Chondrocyte (in vitro differentiated cells): ENCODE data around the gene APBB2. TPM values are rescaled to one million over a fixed set of nuclear protein-coding genes. Genes with fewer than 3 reads are reported as not detected.

Experiments
- DNase-seq: peaks from one replicate; pipeline ENCODE4 v3.0.0; 2021; ENCODE audit warnings: mixed read lengths, low spot score
- H3K27ac Mint-ChIP-seq: one replicate; pipeline ENCODE4 v1.8.0; 2021; ENCODE audit warnings: mild to moderate bottlenecking, moderate library complexity, mixed read lengths; ENCODE audit not compliant: unreplicated experiment
- H3K27me3 Mint-ChIP-seq: 2 replicates; pipeline ENCODE4 v1.8.0; 2021; ENCODE audit warnings: low read depth, mixed read lengths
- H3K36me3 Mint-ChIP-seq: 2 replicates; pipeline ENCODE4 v1.8.0; 2021; ENCODE audit warnings: low read depth, mixed read lengths
- H3K4me1 Mint-ChIP-seq: 2 replicates; pipeline ENCODE4 v1.8.0; 2021; ENCODE audit warnings: low read depth, mild to moderate bottlenecking, mixed read lengths
- H3K4me3 Mint-ChIP-seq: one replicate; pipeline ENCODE4 v1.8.0; 2021; ENCODE audit warnings: mild to moderate bottlenecking, moderate library complexity, mixed read lengths; ENCODE audit not compliant: unreplicated experiment
- H3K9me3 Mint-ChIP-seq: 2 replicates; pipeline ENCODE4 v1.8.0; 2021; ENCODE audit warnings: low read depth, mixed read lengths
- CTCF ChIP-seq: fragments of 200-600 bp; sonication (generic); IDR thresholded peaks from 2 replicates; pipeline ENCODE4 v1.5.0; 2021; ENCODE audit warnings: antibody characterized with exemption, mild to moderate bottlenecking, moderate library complexity
- total RNA-seq: library from RNA; stranded (reverse); gene quantifications from 3 replicates; pipeline ENCODE4 v1.2.1, GENCODE V29; 2021

Gene APBB2
- total RNA-seq, 1 donor from 2014 or later: 119 TPM

- Mint-ChIP-seq H3K36me3 (peaks cover 41% of the 10 kb centered on the region), H3K27ac (peak overlapping the region; percentile 27), H3K4me3 (no peak overlapping the region), H3K4me1 (peaks cover 3% of the 10 kb centered on the region), H3K9me3 (no peaks in the 10 kb centered on the region), H3K27me3 (no peaks in the 10 kb centered on the region)
- TF ChIP-seq CTCF: no peak
- DNase-seq: no peak
Observed at GRCh38 chr4:40832175-40832574, 382.2 kb downstream of the APBB2 start.

GRCh38 chr4:40831146-40831907 is 383.0 kb downstream of the APBB2 start:
- TF ChIP-seq CTCF: no peak
- Mint-ChIP-seq H3K27ac (no peak overlapping the region), H3K4me3 (no peak overlapping the region), H3K36me3 (peaks cover 46% of the 10 kb centered on the region), H3K27me3 (no peaks in the 10 kb centered on the region), H3K4me1 (peaks cover 3% of the 10 kb centered on the region), H3K9me3 (no peaks in the 10 kb centered on the region)
- no peak for DNase-seq

- H3K27ac Mint-ChIP-seq: no peak overlapping the region
- no peak for DNase-seq
Observed at GRCh38 chr4:40829586-40829985, 384.8 kb downstream of the APBB2 start.

GRCh38 chr4:40828661-40829060 is 385.7 kb downstream of the APBB2 start:
- H3K9me3 Mint-ChIP-seq: no peaks in the 10 kb centered on the region
- peaks cover 3% of the 10 kb centered on the region for H3K4me1 Mint-ChIP-seq
- peaks cover 46% of the 10 kb centered on the region for H3K36me3 Mint-ChIP-seq
- peak overlapping the region; percentile 27 for H3K27ac Mint-ChIP-seq
- H3K27me3 Mint-ChIP-seq: no peaks in the 10 kb centered on the region
- DNase-seq: no peak
- no peak overlapping the region for H3K4me3 Mint-ChIP-seq
- no peak for TF ChIP-seq CTCF

More at GRCh38 chr4:40829586-40829985, 384.8 kb downstream of the APBB2 start:
- Mint-ChIP-seq H3K27me3 (no peaks in the 10 kb centered on the region), H3K9me3 (no peaks in the 10 kb centered on the region), H3K36me3 (peaks cover 51% of the 10 kb centered on the region), H3K4me3 (no peak overlapping the region), H3K4me1 (peaks cover 3% of the 10 kb centered on the region)
- TF ChIP-seq CTCF: no peak

- Mint-ChIP-seq H3K4me1 (peaks cover 3% of the 10 kb centered on the region), H3K27me3 (no peaks in the 10 kb centered on the region), H3K36me3 (peaks cover 42% of the 10 kb centered on the region), H3K4me3 (no peak overlapping the region), H3K9me3 (no peaks in the 10 kb centered on the region), H3K27ac (no peak overlapping the region)
- DNase-seq: no peak
- no peak for TF ChIP-seq CTCF
Observed at GRCh38 chr4:40827758-40828157, 386.6 kb downstream of the APBB2 start.
